Posterior cingulate gyrus (tissue), 11 donors: ENCODE measurements around the gene KIAA1217.

Source experiments
- DNase-seq, 10 donors: peaks; one replicate each; pipeline versions ENCODE4 v3.0.0 to v3.0.0-alpha.2; 2020 to 2021; ENCODE audit warnings: mixed read lengths in 3 of 10
- intact Hi-C: fragments of 100-400 bp; cut with DNase I; formaldehyde crosslinking; loops from one replicate; pipeline ENCODE4 v1.15.1; 2023

Gene KIAA1217

GRCh38 chr10:24207781-24208611 lies 942 bp upstream of the KIAA1217 start:
- no peak for DNase-seq
- intact Hi-C loops: loop anchor here (5.0 kb wide), 1 partner anchor 309 kb away; no protein-coding TSS in a partner anchor

- intact Hi-C loops: loop anchor here (5.0 kb wide), 1 partner anchor 308 kb away; no protein-coding TSS in a partner anchor
- no peak for DNase-seq
Measured at GRCh38 chr10:24209432-24209771, 464 bp downstream of the KIAA1217 start.

DNA sequence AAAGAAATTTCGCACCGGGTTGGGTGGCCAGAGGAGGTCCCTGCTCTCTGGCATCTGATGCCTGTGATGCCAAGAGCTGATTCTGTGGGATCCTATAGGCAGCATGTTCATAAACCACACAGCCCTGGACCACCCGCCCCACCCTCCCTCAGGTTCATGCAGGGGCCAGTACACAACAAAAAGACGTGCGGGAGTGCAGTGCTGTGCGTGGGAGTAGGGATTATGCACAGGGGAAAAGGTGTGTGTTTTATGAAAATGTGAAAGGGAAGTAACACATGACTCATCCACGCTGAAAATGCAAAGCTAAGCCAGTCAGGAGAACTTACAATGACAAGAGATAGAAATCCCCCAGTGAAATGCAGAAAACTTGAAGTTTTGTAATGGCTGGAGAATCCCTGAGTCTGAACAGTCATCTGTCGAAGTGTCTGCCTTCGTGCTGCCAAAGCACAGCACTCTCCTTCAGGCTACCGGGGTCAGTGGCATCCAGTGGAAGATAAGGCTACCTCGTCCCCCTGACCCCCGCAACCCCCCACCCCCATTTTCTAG lies 1.1 kb downstream of the KIAA1217 start:
- no peak for DNase-seq

DNA sequence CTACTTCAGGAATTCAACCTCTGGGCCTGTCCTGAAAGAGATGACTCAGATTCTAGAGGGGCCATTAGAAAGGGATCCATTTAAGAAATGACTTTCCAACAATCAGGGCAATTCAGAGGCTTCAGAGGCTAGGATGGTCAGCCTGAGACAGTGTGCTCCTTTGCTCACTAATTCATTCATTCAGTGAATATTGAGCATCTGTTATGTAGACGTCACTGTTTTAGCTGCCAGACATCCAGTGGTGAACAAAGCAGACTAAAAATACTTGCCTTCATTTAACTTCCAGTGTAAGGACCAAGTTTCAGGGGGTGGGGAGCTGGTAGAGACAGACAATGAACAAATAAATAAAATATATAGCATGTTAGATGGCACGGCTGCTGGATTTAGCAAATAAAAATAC lies 1.6 kb downstream of the KIAA1217 start:
- intact Hi-C loops: no loop called here
- no peak for DNase-seq

More for the DNA sequence above, 1.1 kb downstream of the KIAA1217 start:
- intact Hi-C loops: loop anchor here (5.0 kb wide), 1 partner anchor 307 kb away; no protein-coding TSS in a partner anchor

DNA sequence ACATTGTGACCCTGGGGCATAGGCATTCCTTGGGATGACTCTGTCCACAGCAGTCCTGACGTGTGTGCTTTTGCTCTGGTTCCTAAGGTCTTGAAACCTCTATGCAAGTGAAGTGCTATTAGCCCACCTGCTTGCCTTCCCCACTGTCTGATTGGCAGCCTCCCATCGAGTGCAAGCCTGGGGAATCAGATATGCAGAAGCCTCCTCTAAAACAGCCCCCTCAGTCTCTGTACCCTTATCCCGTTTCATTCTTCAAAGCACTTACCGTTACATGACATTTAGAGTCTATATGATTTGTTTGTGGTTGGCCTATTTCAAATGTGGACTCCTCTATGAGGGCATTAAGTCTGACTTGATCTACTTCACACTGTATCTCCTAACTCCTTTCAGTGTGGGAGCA lies 4.3 kb downstream of the KIAA1217 start:
- no peak for DNase-seq
- intact Hi-C loops: no loop called here

DNA sequence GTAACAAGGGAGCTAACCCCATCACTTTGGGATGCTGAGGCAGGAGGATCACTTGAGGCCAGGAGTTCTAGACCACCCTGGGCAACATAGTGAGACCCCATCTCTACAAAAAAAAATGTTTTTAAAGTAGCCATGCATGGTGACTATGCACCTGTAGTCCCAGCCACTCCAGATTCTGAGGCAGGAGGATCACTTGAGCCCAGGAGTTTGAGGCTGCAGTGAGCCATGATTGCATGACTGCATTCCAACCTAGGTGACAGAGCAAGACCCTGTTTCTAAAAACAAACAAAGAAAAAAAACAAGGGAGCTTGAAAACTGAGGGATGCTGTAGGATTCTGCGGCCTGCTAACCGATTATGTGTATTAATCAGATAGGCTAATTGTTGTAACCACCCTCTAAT lies 4.9 kb downstream of the KIAA1217 start:
- intact Hi-C loops: no loop called here

GRCh38 chr10:24214762-24215161 lies 5.8 kb downstream of the KIAA1217 start:
- intact Hi-C loops: no loop called here

More for the DNA sequence above, 4.9 kb downstream of the KIAA1217 start:
- DNase-seq: no peak

DNA sequence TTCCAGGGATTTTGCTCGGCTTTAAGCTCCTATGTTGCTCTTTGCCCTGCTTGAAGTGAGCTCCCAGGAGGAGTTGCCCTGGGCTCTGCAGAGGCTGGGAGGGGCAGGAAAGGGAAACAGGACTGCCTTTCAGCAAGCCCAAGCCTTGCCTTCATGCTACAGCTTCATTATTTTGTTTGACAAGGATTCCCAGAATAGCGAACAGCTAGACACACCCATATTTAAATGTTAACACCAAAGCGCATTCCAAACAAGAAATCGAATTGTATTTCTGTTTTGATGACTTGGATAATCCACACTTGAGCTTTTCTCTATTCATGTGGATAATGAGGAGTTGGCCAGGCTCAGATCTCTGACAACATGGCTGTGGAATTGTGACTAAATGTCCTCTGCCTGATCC lies 6.3 kb downstream of the KIAA1217 start:
- intact Hi-C loops: no loop called here
- no peak for DNase-seq

More at GRCh38 chr10:24214762-24215161, 5.8 kb downstream of the KIAA1217 start:
- DNase-seq: no peak

DNA sequence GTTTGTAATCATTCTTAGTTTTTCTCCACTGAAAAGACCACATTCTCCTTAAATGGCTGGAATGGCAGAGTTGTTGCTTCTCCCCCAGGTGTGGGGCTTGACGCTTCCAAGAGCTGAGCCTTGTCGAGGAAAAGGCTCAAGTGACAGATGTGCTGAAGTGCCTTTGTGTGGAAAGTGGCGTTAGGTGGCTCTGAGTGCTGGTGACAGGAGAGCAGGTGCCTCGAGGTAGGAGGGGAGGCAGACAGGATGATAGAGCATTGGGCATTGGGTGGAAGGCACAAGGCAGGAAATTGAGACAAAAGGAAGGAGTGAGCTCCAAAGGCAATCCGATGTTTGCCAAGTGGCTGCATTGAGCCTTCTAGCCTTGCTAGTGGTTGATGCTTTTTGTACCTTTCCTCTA lies 6.7 kb downstream of the KIAA1217 start:
- no peak for DNase-seq
- intact Hi-C loops: no loop called here

- no peak for DNase-seq
- intact Hi-C loops: no loop called here
Measured at GRCh38 chr10:24219963-24220362, 11.0 kb downstream of the KIAA1217 start.

- intact Hi-C loops: no loop called here
- no peak for DNase-seq
Measured at GRCh38 chr10:24223341-24223740, 14.4 kb downstream of the KIAA1217 start.

DNA sequence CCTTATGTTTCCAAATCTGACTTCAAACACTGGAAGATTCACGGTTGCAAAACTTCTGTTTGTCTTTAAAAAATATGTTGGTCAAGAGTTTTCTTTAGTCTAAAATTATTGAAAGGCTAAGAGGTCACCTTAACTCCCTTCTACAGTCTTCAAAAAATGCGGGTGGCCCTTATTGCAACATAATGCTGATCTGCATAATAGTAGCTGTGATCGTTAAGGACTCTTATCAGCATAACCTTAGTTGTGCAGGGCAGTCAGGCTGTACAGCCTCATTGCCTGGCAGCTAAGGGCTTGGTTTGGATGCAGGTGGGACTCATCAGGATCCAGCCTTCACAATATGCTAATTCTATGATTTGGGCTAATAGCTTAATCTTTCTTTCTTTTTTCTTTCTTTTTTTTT lies 15.0 kb downstream of the KIAA1217 start:
- intact Hi-C loops: no loop called here
- DNase-seq: no peak

DNA sequence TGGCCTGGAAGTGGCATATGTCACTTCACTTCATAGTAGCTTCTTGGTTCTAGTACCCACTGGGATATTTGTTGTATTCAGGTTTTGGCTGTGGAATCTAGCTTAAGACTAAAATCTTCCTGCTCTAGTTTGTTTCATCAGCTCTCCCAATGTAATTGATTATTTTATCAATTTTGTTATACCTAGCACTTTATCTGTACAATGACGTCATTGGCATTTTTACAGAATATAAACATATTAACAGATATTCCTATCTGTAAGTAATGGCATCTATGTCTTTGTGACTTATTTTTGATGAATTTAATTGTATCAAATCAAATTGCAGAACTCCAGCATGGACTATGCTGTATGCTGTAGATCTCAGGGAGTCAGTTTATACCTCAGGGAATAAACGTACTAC lies 19.7 kb downstream of the KIAA1217 start:
- intact Hi-C loops: no loop called here
- DNase-seq: no peak

DNA sequence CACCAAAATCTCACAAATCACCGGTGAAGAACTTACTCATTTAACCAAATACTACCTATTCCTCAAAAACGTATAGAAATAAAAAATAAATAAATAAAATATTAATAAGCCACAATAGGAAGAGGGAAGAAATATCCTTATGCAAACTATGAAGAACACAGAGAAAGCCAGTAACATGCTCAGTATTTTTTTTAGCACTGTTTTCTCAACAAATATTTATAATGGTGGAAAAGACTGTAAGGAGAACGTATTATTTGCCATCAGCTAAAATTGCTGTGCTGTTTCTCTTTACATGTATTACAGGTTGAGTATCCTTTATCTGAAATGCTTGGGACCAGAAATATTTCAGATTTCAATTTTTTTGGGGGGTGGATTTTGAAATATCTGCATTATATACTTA lies 21.0 kb downstream of the KIAA1217 start:
- DNase-seq: no peak
- intact Hi-C loops: no loop called here

DNA sequence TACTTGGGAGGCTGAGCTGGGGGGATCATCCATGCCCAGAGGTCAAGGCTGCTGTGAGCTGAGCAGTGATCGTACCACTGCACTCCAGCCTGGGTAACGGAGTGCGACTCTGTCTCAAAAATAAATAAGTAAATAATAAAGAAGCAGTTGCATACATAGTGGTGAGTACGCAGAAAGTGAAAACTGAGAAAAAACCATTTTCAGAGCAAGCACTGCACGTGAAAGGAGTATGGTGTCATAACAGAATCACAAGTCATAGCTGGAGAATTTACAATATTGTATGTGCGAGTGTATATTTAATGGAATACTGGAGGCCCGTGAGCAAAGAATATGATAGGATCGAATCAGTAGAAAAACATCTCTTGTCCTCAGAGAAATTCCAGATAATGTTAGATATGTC lies 22.3 kb downstream of the KIAA1217 start:
- intact Hi-C loops: no loop called here
- no peak for DNase-seq

- no peak for DNase-seq
- intact Hi-C loops: no loop called here
Measured at GRCh38 chr10:24234784-24235183, 25.8 kb downstream of the KIAA1217 start.

GRCh38 chr10:24235471-24235870 lies 26.5 kb downstream of the KIAA1217 start:
- no peak for DNase-seq
- intact Hi-C loops: no loop called here

GRCh38 chr10:24237801-24238395 lies 29.0 kb downstream of the KIAA1217 start:
- DNase-seq: peak in 1 of 10 donors; percentile 18
- intact Hi-C loops: no loop called here

- no peak for DNase-seq
- intact Hi-C loops: no loop called here
Measured at GRCh38 chr10:24238519-24239247, 29.7 kb downstream of the KIAA1217 start.

DNA sequence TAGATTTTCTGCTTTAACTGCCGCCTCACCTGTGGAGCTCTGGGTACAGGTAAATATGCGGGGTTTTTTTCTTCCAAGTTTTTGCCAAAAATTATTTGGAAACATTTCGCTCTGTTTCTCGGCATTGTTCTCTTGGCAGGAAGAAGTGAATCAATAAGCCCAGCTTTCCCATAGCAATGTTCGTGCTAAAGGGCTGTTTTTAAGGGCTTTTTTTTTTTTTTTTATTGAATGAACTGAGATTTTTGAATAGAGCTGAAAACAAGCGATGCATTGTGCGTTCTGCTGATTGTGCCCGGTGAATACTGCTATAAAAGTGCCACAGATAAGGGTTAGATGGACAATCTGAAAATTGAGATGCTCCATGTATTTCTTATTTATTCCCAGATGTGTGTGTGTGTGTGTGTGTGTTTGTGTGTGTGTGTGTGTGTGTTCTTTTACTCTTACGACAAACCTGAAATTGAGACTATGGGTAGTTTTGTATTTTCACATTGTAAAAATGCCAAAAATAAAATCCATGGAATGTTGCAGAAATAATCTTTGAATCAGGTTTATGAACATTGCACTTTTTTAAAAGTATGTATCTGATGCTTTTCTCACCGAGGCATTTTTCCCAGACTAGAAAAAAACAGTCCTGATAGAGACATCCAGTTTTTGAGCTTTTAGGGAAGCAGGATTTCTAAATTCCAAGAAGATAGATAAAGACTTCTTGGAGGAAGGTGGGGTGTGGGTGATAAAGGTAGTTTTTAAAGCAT lies 30.5 kb downstream of the KIAA1217 start:
- no peak for DNase-seq
- intact Hi-C loops: no loop called here
